Measurements from ENCODE around the gene SLC39A13.

Gene SLC39A13

DNA sequence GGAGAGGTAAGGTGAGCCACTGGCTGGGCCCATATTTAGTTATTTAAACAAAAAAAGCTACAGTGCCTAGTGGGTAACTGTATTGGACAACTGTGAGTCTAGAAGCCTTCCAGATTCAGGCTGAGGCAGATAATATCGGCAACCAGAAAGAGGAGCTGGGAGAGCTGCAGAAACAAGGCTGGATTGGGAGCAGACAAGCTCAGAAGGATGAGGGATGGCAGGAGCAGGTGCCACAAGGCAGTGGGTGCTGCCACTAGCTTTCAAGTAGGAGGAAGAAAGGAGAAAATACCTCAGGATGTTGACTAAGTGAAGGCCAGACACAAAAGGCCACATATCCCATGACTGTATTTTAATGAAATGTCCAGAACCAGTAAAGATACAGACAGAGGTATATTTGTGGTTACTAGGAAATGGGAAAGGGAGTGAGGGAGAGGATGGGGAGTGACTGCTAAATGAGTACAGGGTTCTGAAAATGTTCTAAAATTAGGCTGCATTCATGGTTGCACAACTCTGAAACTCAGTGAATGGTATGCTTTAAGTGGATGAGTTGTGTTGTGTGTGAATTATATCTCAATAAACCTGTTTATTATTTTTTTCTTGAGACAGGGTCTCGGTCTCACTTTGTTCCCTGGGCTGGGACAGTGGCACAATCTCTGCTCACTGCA lies 52.3 kb downstream of the SLC39A13 start:
- no peak for DNase-seq

DNA sequence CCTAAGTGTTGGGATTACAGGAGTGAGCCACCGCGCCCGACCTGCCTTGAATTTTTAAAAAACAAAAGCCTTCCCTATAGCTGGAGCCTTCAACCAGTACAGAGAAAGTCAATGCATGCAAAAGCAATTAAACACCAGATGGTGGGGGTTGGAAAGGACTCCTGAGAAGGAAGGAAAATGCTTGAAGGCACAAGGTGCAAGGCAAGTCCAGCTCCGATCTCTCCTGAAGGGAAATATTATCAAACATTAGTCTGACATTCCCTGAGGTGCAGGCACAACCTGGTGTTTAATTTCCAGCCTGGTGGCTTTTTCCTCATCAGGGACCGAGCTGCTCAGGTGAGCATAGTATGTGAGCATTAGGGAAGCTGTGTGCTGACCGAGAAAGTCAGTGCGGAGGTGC lies 53.5 kb downstream of the SLC39A13 start:
- DNase-seq = no peak

DNA sequence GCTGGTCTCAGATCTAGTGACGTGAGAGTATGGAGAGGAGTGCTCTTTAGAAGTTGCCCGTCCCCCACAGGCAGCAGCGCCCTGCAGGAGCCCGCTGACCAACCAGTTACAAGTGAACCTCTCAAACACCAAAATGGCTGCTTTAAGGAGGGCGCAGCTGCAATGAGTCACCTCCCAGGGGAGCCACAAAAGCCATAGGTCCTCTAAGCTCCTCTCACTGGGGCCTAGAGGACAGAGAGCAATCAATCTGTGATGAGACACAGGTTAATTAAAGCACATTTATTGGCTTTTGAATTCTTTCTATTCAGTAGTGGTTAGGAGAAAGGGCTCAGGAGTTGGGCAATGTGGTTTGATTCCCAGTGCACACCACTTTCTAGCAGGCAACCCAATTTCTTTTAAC lies 56.1 kb downstream of the SLC39A13 start:
- DNase-seq = no peak

Measured in T-helper 2 cell (primary cell).